ENCODE measurements around the gene LTBP4.

DNA sequence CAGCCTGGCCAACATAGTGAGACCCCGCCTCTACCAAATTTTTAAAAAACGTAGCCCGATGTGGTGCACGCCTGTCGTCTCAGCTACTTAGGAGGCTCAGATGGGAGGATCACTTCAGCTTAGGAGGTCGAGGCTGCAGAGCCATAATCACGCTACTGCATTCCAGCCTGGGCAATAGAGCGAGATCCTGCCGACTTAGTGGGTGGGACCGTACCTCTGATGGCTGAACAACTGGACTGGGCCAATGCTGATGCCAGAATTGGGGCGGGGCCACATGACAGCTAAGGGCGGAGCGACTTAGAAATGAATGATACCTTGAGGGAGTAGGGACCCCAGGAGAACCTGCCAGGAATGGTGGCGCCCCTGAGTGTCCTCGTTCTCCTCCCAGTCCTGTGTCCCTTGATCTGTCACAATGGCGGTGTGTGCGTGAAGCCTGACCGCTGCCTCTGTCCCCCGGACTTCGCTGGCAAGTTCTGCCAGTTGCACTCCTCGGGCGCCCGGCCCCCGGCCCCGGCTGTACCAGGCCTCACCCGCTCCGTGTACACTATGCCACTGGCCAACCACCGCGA, 3.6 kb downstream of the LTBP4 start:
- TF ChIP-seq, protein P1, sequence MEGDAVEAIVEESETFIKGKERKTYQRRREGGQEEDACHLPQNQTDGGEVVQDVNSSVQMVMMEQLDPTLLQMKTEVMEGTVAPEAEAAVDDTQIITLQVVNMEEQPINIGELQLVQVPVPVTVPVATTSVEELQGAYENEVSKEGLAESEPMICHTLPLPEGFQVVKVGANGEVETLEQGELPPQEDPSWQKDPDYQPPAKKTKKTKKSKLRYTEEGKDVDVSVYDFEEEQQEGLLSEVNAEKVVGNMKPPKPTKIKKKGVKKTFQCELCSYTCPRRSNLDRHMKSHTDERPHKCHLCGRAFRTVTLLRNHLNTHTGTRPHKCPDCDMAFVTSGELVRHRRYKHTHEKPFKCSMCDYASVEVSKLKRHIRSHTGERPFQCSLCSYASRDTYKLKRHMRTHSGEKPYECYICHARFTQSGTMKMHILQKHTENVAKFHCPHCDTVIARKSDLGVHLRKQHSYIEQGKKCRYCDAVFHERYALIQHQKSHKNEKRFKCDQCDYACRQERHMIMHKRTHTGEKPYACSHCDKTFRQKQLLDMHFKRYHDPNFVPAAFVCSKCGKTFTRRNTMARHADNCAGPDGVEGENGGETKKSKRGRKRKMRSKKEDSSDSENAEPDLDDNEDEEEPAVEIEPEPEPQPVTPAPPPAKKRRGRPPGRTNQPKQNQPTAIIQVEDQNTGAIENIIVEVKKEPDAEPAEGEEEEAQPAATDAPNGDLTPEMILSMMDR (IDR thresholded peaks at IDR 0.05), result no peak
- TF ChIP-seq POLR2A (IDR thresholded peaks at IDR 0.05), result no peak
